Sigmoid colon (tissue), 3 donors: ENCODE data around the gene PRDM4.

ENCODE experiments used
- POLR2A ChIP-seq, 2 donors: fragments of 450-650 bp; IDR thresholded peaks; one replicate each; pipeline ENCODE4 v1.6.1; 2016; ENCODE audit warnings: antibody characterized with exemption in 2 of 2, mild to moderate bottlenecking in 2 of 2, moderate library complexity in 2 of 2
- TF ChIP-seq, protein P1 (sequence below), 4 experiments: fragments of 450-650 bp in 3 of 4; fragments of 200-600 bp in 1 of 4; IDR thresholded peaks; one replicate each; pipeline ENCODE4 v1.5.1; 2016 to 2019; ENCODE audit warnings: antibody characterized with exemption in 4 of 4, mild to moderate bottlenecking in 3 of 4, moderate library complexity in 2 of 4

DNA sequence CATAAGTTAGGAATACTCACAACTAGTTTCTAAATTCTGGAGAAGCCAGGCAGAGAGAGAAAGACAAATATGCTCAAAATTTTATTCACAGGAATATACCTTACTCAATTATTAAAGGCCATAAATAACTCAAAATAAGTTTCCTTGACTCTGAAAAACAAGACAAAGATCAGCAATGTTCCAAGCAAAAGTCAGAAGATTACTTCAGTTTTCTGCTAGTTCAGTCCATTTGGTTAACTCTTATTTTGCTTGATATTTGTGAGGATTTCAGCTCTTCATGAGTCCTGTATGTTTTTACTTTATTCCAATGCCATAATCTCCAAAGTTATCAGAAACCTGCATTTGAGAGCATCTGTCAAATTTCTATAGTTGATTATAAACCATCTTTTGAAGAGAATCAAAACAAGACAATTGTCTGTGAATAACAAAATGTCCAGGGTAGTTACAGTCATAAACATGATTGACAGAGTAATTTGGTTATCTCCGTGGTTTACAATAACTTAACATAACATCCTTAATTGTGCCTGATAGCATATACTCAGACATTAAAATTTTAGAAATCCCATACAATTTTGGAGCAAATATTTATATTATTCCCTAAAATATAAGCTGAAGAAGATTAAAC, 30.6 kb upstream of the PRDM4 start:
- TF ChIP-seq, protein P1, sequence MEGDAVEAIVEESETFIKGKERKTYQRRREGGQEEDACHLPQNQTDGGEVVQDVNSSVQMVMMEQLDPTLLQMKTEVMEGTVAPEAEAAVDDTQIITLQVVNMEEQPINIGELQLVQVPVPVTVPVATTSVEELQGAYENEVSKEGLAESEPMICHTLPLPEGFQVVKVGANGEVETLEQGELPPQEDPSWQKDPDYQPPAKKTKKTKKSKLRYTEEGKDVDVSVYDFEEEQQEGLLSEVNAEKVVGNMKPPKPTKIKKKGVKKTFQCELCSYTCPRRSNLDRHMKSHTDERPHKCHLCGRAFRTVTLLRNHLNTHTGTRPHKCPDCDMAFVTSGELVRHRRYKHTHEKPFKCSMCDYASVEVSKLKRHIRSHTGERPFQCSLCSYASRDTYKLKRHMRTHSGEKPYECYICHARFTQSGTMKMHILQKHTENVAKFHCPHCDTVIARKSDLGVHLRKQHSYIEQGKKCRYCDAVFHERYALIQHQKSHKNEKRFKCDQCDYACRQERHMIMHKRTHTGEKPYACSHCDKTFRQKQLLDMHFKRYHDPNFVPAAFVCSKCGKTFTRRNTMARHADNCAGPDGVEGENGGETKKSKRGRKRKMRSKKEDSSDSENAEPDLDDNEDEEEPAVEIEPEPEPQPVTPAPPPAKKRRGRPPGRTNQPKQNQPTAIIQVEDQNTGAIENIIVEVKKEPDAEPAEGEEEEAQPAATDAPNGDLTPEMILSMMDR (IDR thresholded peaks at IDR 0.05): no peak
- no peak for TF ChIP-seq POLR2A (IDR thresholded peaks at IDR 0.05)
